MV-4-11 (cell line): ENCODE data around the gene MYB.
"Not testable (repeated sequence)": the region's sequence is repeated elsewhere in the genome, so short reads cannot be mapped to it uniquely, and the experiment has no call there.

Source experiments
- DNase-seq: peaks from one replicate; lab custom pipeline; 2025; lab: John Stamatoyannopoulos, UW

MYB gene

GRCh38 chr6:135164387-135164786 lies 16.7 kb upstream of the MYB start:
- DNase-seq, result not testable (repeated sequence)

DNA sequence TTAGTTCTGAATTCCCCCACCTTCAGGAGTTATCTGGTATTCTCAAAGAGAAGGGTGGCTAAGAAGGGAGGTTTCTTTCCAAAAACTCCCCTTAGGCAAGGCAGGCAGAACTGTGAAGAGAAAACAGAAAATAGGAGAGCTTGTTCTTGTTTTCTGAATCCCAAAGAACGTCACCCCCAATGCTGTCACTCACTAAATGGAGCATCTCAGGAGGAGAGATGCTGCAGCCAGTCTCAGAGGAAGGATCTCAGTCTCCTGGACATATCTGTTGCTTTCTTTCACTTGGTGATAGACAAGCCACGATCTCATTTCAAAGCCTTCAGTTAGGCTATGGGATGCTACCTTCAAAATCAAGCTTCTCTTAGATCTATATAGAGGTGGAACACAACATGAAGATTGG lies 16.1 kb upstream of the MYB start:
- DNase-seq, result no peak

GRCh38 chr6:135166515-135166914 lies 14.6 kb upstream of the MYB start:
- DNase-seq, result no peak

DNA sequence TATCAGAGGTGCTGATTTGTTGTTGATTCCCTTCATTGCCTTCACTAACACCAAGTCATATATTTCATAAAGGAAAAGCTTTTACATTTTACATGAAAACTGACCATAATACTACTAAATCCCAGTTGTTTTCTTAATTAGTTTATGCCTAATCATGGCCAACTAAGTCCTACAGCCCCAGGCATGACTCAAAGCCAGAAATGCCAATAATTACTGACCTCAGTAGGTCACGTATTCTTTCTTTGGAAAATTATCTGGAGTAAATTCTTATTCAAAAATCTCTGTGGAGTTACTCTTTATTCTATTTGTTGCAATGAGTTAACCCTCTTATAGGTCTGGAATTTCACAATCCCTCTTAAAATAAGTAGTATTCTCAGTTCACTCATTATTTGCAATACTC lies 13.5 kb upstream of the MYB start:
- no peak for DNase-seq

- no peak for DNase-seq
Measured at GRCh38 chr6:135168766-135169165, 12.3 kb upstream of the MYB start.

- DNase-seq, result no peak
Measured at GRCh38 chr6:135170238-135170637, 10.9 kb upstream of the MYB start.

DNA sequence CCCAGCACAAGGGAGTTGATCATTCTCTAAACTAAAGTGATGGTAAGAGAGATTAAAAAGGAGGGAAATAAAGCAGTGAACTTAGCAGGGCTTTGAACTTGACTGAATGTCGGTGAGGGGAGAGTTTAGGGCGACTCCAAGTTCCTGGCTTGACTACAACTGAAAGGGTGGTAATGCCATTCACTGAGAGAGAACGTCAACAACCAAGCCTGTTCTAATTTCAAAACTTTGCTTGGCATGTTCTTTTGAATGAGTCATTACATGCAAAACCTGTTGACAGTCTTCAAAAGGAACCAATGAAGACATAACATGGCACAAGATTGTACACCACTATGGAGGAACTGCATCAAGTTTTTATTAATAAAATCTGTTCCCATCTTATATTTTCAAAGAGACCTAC lies 10.3 kb upstream of the MYB start:
- no peak for DNase-seq

DNA sequence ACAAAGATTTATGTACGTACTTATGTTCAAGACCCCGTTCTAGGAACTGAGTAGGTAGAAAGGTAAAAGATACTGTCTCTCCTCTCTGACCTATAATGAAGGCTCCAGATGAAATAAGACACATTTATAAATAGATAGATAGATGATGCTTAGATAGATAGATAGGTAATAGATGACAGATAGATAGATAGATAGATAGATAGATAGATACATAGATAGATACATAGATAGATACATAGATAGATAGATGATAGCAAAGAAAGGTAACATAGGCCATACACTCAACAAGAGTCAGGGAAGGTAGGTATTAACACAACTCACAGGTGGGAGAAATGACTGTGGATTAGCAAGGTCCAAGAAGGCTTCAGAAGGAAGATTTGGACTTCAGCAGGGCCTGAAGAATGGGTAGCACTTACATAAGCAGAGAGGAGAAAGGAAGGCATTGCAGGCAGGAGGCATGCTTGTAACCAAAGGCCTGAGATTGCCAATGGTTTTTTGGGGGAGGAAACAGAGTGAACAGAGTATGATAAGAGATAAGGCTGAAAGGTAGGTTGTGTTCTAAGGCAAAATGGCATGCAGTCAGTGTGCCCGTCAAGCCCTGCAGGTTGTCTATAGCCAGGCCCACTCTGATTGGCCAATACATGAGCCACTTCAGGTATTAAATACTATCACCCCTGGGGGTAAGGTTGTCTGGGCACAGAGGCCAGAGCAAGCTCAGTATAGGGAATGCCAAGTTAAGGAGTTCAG lies 7.7 kb upstream of the MYB start:
- DNase-seq, result no peak

DNA sequence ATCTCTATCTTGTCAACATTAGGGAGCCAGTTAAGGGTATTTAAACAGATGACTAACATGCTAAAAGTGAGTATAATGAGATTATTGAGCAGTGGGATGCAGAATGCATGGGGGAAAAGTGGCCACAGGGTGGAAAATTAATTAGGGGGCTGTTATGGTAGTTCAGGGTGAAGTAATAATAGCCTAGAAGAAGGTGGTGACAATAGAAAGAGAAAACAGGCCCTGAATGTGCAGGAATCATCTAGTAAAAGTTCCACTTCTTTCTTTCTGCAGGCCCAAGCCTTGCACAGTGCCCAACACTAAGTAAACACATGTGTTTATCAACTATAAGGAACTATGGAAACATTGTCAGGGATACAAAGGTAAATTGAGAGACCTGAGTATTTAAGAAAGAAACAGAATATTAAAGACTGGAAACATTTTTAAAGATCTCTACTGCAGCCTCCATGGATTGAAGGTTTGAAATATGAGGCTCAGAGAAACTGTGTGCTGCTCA lies 7.1 kb upstream of the MYB start:
- no peak for DNase-seq

DNA sequence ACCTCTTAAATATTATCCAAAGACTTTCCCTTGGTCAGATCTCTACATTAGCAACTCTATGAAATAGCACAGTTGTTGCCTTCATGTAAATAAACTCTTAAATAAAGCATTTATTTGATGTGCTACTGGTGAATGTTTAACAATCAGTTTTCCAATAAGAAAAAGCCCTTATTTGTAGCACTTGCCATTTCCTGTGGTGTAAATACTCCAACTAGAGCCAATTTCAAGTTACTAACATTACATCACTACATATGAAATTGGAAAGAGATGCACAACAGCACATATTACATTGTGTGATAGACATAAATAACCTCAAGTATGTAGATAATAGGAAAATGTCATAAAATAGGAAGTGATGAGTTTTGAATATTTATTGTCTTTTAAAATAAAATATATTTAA lies 5.0 kb upstream of the MYB start:
- no peak for DNase-seq

DNA sequence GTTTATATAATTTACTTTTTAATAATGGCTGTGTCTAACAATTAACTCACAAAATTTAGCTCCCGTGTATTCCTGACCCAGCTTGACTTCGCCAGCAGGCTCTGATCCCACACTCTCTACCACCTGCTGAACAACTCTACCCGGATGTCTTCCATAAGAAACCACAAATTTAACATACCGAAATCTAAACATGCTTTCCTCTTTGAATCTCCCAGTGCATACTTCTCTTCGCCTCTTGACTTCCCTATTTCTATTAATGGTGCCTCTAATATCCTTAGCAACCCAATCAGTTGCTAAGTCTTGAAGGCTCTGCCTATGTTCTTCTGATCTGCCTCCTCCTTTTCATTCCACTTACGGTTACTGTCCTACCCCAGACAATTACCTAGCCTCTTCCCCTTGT lies 4.6 kb upstream of the MYB start:
- DNase-seq, result peak; percentile 91

DNA sequence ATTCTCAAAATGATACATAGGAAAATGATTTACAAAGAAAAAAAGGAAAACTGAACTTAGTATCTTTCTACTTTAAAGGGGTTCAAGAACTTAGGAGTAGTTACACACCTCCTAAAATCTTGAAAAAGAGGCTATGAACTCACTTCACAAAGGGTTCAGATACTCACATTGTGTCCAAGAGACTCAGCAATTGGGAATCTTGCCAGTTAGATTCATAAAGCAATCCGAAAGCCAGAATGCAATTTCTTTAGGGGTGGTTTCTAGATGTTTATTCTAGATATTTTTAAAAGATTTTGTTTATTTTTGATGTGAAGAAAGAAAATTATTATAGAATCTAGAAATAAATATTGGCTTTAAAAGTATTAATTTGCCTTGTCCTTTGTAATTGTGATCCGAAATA lies 1.7 kb upstream of the MYB start:
- DNase-seq, result peak; percentile 46

DNA sequence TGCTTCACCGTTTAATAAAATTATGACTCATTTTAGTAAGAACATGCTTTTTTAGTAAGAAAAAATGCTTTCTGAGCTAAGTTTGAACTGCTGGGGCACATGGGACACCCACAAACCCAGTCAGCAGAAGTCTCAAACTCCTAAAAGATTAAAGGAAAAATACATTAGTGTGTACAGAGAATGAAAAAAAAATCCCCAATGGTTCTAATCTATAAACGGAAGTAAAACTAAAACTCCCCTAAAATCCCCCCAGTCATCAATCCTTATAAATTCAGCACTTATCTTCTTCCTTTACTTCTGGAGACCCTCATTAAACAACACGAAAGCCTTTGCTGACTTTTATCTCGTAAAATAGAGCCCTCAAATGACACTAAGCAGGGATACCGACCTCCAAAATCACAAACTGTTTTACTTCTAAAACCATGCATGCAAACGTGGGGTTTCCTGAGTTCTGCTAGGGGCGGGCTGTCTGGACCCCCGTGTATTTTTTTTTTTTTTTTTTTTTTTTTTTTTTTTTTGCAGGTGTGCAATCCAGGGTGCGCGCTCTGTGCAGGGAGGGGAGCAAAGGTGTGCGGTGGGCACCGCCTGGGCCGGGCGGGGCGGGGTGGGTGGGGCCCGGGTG lies 1.1 kb upstream of the MYB start:
- peak; percentile 59 for DNase-seq

DNA sequence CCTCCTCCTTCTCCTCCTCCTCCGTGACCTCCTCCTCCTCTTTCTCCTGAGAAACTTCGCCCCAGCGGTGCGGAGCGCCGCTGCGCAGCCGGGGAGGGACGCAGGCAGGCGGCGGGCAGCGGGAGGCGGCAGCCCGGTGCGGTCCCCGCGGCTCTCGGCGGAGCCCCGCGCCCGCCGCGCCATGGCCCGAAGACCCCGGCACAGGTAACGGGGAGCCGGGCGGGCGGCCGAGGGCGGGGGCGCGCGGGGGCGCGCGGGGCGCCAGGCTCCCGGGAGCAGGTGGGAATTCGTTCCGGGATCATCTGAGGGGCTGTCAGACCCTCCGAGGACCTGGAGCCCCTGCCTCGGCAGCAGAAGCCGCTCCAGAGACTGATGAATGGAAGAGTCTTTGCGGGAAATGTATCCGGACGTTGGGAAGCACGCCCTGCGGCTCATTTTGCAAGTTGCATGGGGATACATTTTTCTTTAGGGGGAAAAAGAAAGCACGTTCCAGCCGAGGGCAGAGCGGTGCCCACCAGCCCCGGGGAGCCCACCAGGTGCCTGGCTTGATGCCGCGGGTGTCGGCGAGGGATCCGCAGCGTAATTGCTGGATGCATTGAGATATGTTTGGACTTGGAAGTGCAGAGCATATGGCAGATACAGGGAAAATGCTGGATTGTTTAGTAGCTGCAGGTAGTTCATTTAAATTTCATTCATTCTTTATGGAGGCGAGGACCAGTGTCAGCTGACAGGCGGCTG lies 394 bp downstream of the MYB start:
- DNase-seq, result peak; percentile 59

GRCh38 chr6:135182071-135183001 lies 1.2 kb downstream of the MYB start:
- DNase-seq, result peak; percentile 59

- peak; percentile 58 for DNase-seq
Measured at GRCh38 chr6:135183002-135183531, 2.0 kb downstream of the MYB start.

- peak; percentile 89 for DNase-seq
Measured at GRCh38 chr6:135183532-135184440, 2.7 kb downstream of the MYB start.

DNA sequence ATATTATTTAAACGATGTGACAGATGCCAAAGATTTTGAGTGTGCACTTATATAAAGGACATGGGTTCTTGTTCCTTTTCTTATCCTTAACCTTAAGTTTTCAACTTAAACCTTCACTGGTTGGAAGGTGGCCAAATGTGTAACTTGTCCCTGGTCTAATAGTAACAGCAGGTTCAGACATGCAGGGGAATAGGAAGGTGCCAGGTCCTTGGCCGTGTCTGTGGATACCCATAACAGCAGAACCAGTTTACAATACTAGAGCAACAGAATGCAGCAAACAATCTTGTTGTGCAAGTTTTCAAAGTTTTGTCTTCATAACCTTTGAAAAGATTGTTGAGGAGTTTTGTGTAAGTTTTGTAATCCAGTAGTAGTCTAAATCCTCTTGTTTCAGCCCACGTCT lies 4.4 kb downstream of the MYB start:
- DNase-seq, result peak; percentile 55

GRCh38 chr6:135186255-135186654 lies 5.1 kb downstream of the MYB start:
- DNase-seq, result peak; percentile 45

DNA sequence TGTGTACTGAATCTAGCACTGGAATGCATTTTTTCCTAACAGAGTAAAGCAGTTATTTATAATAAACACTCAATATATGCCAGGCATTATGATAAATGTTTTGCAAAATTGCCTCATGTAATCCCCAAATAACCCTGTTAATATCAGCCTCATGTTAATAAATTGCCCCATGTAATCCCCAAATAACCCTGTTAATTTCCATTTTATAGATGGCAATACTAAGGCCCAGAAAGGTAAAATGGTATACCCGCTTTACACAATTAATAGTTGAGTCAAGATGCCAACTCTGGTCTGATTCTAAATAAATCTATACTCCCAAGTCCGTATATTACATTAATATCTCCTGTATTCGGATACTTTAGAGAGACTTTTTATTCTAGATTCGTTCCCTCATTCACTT lies 6.3 kb downstream of the MYB start:
- no peak for DNase-seq

DNA sequence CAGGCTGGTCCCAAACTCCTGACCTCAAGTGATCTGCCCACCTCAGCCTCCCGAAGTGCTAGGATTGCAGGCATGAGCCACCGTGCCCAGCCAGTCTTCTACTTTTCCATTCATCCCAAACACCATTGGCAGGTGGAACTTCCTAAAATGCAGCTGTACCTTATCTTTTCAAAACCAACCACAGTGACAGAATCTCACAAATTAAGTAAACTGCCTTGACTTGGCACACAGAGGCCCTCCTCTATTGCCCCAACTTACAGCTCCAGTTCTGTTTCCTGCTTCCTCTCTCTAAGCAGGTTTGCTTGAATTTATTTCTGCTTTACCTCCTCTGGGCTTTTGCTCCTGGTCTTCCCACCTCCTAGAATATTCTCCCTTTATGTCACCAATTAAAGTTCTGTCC lies 7.6 kb downstream of the MYB start:
- peak; percentile 45 for DNase-seq
